Omental fat pad (tissue), 4 donors: ENCODE results near the gene GPRC5B. TPM values are rescaled to one million over a fixed set of nuclear protein-coding genes. Genes with fewer than 3 reads are reported as not detected.

Experiments
- ATAC-seq: fragments of 150-250 bp; one replicate; pipeline ENCODE4 v1.9.1; 2016; ENCODE audit warnings: mild to moderate bottlenecking, moderate library complexity; ENCODE audit not compliant: low FRiP score
- DNase-seq: peaks from one replicate; pipeline ENCODE4 v3.0.0-alpha.2; 2019; ENCODE audit warnings: low spot score
- total RNA-seq, 4 donors: library from RNA; depleted of rRNA; stranded (reverse); fragments of >200 nt; gene quantifications; one replicate each; pipeline ENCODE4 v1.1.0, GENCODE V29; 2016
- TF ChIP-seq, protein P1 (sequence below), 3 donors: fragments of 450-650 bp; IDR thresholded peaks; one replicate each; pipeline ENCODE4 v1.5.1; 2016 to 2017; ENCODE audit warnings: antibody characterized with exemption in 3 of 3, mild to moderate bottlenecking in 3 of 3, moderate library complexity in 2 of 3

Gene GPRC5B
- total RNA-seq, 4 donors from 2014 or later, result 15.4 to 36.3 (median 30.7) TPM

DNA sequence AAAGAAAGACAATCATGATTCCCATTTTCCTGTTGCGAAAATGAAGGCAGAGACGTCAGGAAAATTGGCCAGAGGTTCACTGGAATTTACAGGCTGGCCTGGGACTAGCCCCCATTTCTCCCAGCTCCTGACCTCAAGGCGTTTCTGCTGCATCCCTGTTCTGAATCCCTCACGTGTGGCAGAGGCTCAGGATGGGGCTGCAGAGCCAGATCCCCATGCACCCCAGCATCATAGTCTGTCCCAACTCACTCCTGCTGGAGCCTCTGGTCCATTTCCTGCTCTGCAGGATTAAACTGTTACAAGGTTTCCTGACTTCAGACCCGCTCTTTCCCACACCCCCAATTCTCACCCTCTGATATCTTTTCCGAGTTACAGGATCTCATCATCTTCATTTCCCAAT lies 2.9 kb downstream of the GPRC5B start:
- no peak for DNase-seq
- TF ChIP-seq, protein P1, sequence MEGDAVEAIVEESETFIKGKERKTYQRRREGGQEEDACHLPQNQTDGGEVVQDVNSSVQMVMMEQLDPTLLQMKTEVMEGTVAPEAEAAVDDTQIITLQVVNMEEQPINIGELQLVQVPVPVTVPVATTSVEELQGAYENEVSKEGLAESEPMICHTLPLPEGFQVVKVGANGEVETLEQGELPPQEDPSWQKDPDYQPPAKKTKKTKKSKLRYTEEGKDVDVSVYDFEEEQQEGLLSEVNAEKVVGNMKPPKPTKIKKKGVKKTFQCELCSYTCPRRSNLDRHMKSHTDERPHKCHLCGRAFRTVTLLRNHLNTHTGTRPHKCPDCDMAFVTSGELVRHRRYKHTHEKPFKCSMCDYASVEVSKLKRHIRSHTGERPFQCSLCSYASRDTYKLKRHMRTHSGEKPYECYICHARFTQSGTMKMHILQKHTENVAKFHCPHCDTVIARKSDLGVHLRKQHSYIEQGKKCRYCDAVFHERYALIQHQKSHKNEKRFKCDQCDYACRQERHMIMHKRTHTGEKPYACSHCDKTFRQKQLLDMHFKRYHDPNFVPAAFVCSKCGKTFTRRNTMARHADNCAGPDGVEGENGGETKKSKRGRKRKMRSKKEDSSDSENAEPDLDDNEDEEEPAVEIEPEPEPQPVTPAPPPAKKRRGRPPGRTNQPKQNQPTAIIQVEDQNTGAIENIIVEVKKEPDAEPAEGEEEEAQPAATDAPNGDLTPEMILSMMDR (IDR thresholded peaks at IDR 0.05), result no peak
- ATAC-seq, result no peak

DNA sequence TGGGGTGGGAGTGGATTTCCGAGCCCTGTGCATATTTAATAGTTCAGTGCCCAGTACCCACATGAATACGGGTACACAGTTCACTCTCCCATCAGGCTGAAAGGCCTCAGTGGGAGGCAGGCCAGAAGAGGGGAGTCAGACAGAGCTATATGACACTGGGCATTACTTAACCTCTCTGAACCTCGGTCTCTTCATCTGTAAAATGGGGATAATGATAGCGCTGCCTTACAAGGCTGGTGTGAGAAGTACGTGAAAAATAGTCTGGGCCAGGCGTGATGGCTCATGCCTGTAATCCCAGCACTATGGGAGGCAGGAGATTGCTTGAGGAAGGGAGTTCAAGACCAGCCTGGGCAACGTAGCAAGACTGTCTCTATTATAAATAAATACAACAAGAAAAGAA lies 3.6 kb downstream of the GPRC5B start:
- DNase-seq (no peak), ATAC-seq (no peak)
- TF ChIP-seq, protein P1 (IDR thresholded peaks at IDR 0.05), result no peak

DNA sequence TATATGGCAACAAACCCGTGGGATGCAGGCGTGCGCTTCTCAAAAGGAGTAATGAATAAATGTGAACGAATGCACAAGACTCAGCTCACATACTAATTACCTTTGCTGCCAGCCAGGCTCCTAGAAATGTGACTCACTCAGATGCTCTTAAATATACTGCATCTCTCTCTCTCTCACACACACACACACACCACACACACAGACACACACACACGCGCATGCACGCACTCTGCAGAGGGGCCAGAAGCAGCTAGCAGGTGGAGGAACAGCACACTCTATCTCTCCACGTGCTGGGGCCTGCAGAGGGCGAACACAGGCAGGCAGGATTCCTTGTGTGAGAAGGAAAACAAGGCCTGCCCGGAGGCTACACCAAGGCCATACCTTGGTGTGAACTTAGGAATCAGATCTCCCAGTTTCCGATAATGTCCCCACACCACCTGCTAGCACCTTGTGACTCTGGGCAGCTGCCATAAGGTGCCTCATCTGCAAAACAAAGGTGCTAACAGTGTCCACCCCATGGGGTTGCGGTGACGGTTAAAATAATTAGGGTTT lies 5.3 kb downstream of the GPRC5B start:
- TF ChIP-seq, protein P1 (IDR thresholded peaks at IDR 0.05), result no peak
- ATAC-seq (no peak), DNase-seq (no peak)

DNA sequence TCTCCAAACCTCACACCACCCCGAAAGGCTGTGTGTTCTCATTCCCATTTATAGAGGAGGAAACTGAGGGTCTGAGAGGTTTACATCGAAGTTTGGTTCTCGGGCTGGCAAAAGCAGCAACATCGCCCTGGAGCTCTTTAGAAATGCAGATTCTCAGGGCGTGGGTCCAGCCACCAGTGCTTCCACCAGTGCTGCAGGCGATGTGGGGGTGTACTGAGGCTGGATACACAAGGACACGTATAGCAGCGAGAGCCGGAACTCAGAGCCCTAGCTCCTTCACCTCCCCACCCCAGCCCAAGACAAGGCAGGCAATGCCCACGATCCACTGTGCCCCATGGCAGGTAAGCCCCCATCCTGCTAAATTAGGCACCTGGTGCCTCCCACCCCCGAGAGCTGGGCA lies 5.9 kb downstream of the GPRC5B start:
- no peak for DNase-seq
- ATAC-seq, result no peak
- TF ChIP-seq, protein P1 (IDR thresholded peaks at IDR 0.05), result no peak

DNA sequence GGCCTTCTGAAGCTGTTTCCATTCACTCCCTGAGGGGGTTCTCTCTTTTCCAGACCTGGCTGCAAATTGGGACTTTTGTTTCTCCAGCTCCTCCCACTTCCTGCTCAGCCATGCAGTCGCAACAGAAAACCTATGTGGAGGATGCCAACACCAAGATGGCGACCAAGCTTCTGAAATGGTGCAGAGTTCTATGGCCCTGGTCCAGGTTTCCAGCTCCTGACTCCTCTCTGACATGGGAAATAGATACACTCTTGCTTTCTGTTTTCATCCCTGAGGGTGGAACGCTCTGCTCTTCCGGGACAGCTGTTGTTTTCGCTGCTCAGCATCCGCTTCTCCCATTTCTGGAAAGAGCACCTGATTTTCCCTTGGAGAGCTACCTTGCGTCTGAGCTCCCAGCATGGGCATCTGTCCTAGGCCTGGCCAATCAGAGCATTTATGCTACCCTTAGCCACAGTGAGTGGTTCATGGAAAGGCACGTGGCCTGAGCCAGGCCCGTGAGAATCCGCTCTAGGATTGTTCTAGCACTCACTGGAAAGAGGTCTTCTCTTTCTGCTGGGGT lies 8.1 kb downstream of the GPRC5B start:
- DNase-seq, result no peak
- ATAC-seq, result no peak
- TF ChIP-seq, protein P1 (IDR thresholded peaks at IDR 0.05), result no peak

DNA sequence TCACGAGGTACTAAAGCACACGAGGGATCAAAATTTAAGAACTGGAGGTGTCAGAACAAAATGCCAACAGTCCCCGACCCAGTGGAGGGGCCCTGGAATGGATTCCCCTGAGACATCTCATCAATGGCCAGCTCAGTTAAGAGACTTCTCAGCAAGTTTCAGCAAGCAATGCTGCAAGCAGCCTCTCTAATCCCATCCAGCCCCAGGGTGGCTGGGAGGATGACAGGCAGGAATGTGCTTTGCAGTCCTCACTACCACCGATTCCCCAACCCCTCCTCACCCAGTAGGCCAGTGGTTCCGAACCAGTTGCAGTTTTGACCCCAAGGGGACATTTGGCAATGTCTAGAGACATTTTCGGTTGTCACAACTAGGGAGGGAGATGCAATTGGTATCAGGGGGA lies 8.7 kb downstream of the GPRC5B start:
- TF ChIP-seq, protein P1 (IDR thresholded peaks at IDR 0.05), result no peak
- no peak for DNase-seq
- ATAC-seq, result no peak

DNA sequence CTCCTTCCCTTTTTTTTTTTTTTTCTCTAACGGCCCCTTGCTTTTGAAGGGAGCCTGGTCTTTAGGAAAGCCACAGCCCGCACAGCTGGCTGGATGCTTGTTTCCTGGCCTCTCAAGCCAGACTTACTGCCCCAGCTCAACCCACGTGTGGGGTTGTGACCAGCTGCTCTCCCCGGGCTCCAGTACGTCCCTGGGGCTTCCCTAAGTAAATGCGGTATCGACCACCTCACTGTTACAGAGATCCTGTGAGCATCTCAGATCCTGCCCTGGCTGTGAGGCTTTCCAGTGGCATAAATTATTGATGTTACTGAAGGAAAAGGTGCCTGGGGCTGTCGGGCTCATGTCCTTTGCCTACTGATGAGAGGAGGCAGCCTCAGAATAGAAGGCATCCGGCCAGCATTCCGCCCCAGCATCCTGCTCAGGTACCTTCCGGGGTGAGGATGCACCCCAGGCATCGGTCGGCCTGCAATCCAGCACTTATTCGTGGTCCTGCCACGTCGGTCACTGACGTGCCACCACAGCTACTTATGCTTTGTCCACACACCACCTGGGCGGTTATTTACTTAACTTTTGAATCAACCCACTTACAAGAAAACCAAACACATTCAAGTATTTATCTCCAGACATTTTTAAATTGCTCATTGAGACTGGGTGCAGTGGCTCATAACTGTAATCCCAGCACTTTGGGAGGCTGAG lies 9.6 kb downstream of the GPRC5B start:
- TF ChIP-seq, protein P1 (IDR thresholded peaks at IDR 0.05), result no peak
- DNase-seq, result no peak
- ATAC-seq, result no peak
